T-helper 1 cell (primary cell): ENCODE results near the gene USP6.
"Not testable (repeated sequence)": the region's sequence is repeated elsewhere in the genome, so short reads cannot be mapped to it uniquely, and the experiment has no call there.

Experiments
- DNase-seq, 5 donors: peaks; one replicate each; pipeline ENCODE4 v3.0.0-alpha.2; 2012 to 2020

The USP6 gene

DNA sequence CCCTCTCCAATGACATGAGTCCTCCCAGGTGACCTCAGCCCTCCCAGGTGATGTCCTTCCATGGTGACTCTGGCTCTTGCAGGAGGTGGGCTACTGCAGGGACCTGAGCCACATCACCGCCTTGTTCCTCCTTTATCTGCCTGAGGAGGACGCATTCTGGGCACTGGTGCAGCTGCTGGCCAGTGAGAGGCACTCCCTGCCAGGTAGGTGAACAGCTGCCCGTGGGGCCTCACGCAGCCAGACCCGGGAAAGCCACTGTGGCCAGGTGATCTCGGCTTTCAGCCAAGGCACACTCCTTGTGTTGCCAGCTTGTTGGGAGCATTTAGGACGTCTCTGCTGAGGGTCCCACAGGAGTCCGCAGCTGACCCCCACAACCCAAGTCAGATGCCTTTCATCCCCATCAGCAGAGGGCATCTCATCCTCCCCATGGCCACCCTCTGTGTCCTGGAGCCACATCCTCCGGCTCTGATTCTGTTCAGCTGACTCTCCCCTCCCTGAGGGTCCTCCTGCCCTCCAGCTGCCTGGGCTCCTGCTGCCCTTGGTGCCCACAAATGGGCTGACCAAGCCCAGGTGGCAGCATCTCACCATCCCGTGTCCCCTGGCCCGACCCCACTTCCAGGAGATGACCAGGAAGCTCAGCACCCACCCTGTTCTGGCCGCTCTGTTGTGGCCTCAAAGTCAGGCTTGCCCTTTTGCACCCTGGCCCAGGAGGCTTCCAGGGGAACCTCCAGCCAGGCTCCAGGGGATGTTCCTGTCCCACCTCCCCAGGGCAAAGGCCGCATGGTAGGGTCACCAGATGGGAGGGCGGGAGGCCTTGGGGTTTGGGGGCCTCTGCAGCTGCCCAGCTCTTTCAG, 20.1 kb downstream of the USP6 start:
- no peak for DNase-seq

GRCh38 chr17:5136580-5137412, 21.0 kb downstream of the USP6 start:
- not testable (repeated sequence) for DNase-seq

DNA sequence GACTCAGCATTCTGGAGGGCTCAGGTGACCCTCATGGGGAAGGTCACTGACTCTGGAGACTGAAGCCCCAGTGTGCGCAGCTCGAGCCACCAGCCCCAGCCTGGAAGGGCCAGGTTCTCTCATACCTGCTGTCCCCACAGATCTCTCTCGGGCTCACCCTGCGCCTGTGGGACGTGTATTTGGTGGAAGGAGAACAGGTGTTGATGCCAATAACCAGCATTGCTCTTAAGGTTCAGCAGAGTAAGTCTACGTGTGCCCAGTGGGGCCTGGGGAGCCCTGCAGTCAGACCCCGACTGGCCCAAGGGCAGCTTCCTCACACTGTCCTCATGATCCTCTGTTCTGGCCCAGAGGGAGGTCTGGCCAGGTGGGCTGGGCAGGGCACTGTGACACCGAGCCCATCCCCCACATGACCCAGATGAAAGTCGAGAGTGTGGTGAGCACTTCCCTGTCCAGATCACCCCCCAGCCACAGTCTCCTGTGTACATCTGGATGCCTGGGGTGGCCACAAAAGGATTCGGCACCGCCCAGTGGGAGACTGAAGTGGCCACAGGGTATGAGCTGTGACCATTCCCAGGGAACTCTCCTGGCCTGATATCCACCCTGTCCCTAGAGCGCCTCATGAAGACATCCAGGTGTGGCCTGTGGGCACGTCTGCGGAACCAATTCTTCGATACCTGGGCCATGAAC, 21.8 kb downstream of the USP6 start:
- DNase-seq: not testable (repeated sequence)

GRCh38 chr17:5138198-5138544, 22.3 kb downstream of the USP6 start:
- not testable (repeated sequence) for DNase-seq

DNA sequence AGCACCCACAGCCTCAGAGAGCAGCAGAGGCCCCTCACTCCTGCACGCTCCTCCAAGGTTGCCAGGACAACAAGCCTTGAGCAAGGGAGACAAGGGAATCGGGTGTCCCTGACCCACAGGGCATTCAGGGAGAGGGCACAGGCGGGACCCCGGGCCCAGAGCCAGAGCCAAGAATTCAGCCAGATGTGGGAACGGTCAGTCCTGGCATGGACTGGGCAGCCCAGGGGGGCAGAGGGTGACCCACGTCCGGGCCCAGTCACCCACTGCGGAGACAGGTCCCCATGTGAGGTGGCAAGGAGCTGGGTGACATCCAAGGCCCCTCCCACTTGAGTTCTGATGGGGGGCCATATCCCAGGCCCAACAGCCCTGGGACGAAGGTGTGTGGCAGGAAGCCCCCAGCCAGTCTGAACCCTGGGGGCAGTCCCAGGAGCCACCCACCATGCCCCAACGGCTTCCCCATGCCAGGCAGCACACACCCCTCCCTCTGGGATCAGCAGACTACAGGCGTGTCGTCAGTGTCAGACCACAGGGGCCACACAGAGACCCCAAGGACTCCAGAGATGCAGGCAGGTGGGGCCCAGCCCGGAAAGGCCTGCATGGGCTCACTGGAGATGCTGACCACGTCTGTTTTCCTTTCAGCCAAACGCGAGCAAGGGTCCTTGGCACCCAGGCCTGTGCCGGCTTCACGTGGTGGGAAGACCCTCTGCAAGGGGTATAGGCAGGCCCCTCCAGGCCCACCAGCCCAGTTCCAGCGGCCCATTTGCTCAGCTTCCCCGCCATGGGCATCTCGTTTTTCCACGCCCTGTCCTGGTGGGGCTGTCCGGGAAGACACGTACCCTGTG, 23.0 kb downstream of the USP6 start:
- DNase-seq: no peak

DNA sequence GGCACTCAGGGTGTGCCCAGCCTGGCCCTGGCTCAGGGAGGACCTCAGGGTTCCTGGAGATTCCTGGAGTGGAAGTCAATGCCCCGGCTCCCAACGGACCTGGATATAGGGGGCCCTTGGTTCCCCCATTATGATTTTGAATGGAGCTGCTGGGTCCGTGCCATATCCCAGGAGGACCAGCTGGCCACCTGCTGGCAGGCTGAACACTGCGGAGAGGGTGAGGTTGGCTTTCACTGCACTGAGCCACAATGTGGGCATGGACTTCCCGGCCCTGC, 23.6 kb downstream of the USP6 start:
- DNase-seq: no peak

DNA sequence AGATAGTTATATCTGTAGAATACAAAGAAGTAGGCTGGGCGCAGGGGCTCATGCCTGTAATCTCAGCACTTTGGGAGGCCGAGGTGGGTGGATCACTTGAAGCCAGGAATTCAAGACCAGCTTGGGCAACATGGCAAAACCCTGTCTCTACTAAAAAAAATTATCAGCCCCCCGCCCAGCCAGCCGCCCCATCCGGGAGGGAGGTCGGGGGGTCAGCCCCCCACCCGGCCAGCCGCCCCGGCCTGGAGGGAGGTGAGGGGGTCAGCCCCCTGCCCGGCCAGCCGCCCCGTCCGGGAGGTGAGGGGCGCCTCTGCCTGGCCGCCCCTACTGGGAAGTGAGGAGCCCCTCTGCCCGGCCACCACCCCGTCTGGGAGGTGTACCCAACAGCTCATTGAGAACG, 27.0 kb downstream of the USP6 start:
- not testable (repeated sequence) for DNase-seq

- not testable (repeated sequence) for DNase-seq
Observed at GRCh38 chr17:5146122-5146521, 30.3 kb downstream of the USP6 start.

DNA sequence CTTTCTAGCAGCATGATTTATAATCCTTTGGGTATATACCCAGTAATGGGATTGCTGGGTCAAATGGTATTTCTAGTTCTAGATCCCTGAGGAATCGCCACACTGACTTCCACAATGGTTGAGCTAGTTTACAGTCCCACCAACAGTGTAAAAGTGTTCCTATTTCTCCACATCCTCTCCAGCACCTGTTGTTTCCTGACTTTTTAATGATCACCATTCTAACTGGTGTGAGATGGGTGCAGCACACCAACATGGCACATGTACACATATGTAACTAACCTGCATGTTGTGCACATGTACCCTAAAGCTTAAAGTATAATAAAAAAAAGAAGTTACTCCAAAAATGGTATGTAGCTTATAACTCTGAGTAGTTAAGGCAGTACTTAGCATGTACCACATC, 44.9 kb downstream of the USP6 start:
- DNase-seq: not testable (repeated sequence)

- DNase-seq: not testable (repeated sequence)
Observed at GRCh38 chr17:5161793-5162192, 46.0 kb downstream of the USP6 start.

DNA sequence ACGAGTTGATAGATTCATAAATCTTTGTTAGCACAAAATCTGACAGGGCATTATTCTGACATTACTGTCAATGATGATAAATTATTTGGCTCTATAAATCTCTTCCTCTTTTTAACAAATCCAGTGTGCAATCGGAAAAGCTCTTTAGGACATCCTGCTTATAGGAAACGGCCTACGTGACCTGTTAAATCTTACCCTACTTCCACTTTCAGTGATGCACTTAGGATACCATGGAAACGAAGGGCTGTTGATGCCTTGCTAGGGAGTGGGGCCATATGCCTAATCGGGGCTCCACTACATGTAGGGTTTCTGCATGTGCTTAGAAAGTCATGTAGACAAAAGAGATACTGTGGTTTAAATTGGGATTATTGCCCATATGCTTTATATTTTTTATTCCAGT, 48.6 kb downstream of the USP6 start:
- no peak for DNase-seq

GRCh38 chr17:5165791-5166564, 50.1 kb downstream of the USP6 start:
- DNase-seq: not testable (repeated sequence)

DNA sequence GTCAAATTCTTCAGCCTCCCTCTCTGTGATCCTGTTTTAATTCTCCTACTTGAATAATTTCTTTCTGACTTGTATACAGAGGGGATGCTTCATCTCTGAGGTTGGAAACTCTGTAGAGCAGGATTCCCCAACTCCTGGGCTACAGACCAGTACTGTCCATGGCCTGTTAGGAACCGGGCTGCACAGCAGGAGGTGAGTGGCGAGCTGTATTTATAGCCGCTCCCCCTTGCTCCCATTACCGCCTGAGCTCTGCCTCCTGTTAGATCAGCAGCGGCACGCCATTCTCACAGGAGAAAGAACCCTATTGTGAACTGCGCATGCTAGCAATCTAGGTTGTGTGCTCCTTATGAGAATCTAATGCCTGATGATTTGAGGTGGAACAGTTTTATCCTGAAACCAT, 59.2 kb downstream of the USP6 start:
- DNase-seq: not testable (repeated sequence)

DNA sequence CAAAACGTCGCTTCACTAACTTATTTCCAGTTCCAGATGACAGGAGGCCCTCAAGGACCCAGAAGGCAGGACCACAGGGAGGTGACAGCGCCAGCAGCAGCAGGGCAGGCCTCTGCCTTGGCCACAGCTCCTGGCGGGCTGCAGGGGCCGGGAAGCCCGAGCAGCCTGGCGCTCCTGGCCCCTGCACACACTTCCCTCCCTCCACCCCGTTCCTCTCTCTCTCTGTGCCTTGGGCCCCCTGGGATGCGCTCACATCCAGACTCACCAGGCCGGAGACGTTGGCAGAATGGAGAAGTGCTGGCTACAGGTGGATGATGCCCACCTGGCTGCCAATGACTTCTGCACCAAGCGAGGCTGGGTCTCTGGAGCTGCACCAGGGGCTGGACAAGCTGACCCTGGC, 63.2 kb downstream of the USP6 start:
- DNase-seq: no peak

GRCh38 chr17:5181509-5182305, 65.9 kb downstream of the USP6 start:
- no peak for DNase-seq

DNA sequence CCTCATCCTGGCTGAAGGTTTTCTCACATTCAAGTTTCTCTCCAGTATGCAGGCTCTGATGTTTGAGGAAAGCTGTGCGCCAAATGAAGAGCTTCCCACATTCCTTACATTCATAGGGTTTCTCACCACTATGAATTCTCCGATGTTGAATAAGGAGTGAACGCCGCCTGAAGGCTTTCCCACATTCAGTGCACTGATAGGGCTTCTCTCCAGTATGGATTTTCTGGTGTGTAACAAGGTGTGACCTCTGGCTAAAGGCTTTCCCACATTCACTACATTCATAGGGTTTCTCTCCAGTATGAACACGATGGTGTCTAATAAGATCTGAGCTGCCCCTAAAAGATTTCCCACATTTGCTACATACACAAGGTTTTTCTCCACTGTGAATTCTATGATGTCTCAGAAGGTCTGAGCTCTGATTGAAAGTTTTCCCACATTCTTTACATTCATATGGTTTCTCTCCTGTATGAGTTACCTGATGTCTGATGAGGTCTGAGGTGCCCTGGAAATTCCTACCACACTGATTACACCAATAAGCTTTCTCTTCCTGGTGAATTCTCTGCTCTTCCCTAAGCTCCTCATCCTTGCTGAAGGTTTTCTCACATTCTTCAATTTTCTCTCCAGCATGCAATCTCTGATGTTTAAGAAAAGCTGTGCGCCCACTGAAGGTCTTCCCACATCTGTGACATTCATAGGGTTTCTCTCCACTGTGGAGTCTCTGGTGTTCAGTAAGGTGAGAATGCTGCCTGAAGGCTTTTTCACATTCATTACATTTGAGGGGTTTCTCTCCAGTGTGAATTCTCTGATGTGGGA, 67.0 kb downstream of the USP6 start:
- no peak for DNase-seq

DNA sequence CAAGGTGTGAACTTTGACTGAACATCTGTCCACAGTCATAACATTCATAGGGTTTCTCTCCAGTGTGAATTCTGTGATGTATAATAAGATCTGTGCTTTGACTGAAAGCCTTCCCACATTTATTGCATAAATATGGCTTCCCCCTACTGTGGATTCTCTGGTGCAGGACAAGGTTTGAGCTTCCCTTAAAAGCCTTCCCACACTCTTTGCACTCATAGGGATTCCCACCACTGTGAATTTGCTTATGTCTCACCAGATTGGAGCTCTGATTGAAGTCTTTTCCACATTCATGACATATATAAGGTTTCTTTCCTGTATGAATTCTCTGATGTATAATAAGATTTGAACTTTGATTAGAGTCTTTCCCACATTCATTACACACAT, 67.6 kb downstream of the USP6 start:
- DNase-seq: no peak

DNA sequence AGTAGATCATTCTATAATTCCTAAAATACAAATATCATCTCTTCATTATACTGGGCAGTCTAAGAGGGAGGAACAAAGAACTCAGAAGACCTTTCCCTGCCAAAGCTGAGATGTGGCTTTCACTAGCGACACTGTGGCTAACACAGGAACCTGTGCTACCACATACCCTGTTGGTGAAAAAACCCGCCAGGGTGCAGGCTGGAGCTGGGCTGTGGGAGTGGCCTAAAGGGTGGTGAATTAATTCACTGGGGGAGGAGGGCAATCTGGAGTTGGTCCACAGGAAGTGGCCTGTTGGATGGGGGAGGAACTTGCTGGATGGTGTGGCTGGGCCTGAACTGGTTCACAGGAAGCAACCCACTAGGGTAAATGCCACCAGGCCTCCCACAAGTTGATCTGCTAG, 68.5 kb downstream of the USP6 start:
- no peak for DNase-seq

GRCh38 chr17:5191541-5192417, 75.9 kb downstream of the USP6 start, which contains the start of gene ZNF594:
ZNF594 (minus strand) TSS chr17:5191868; CDS start chr17:5184256, 7,612 bp downstream.
- peak; percentile 92 to 97 (median 95) for DNase-seq
